Measurements from ENCODE around the gene OR10C1. TPM values are rescaled to one million over a fixed set of nuclear protein-coding genes. Genes with fewer than 3 reads are reported as not detected.

OR10C1 gene
- total RNA-seq, 1 experiment from 2014 or later, result not detected

- no peaks in the 10 kb centered on the region for H3K4me1 ChIP-seq
- intact Hi-C loops (cut with micrococcal nuclease; ENCODE audit: unreplicated experiment), result no loop called here
- no TSS peak for BruUV-seq (replicated peaks)
- no peak for TF ChIP-seq CTCF (IDR thresholded peaks at IDR 0.05; ENCODE audit: insufficient read depth in 1 of 2, low read depth in 1 of 2, low read length in 1 of 2, severe bottlenecking in 1 of 2, unreplicated experiment in 1 of 2)
- Mint-ChIP-seq H3K4me3 (ENCODE audit: unreplicated experiment) (no peak overlapping the region), H3K4me1 (ENCODE audit: low read depth, unreplicated experiment) (no peaks in the 10 kb centered on the region), H3K27ac (ENCODE audit: unreplicated experiment) (no peak overlapping the region), H3K9me3 (ENCODE audit: unreplicated experiment) (no peaks in the 10 kb centered on the region), H3K36me3 (ENCODE audit: insufficient read depth, unreplicated experiment) (no peaks in the 10 kb centered on the region), H3K27me3 (ENCODE audit: insufficient read depth, unreplicated experiment) (peaks cover 16% of the 10 kb centered on the region)
- no peaks in the 10 kb centered on the region for H3K36me3 ChIP-seq (ENCODE audit: control insufficient read depth, insufficient read depth, low read length)
- CTCF ChIA-PET, result no interaction called here
- H3K27me3 ChIP-seq (replicated peaks; ENCODE audit: control insufficient read depth, insufficient read depth, low read length), result no peaks in the 10 kb centered on the region
- DNase-seq, result no peak
- POLR2A ChIA-PET, result no interaction called here
- no peak overlapping the region for H3K4me3 ChIP-seq (ENCODE audit: low read depth, low read length)
- H3K9me3 ChIP-seq, result no peaks in the 10 kb centered on the region
Observed at GRCh38 chr6:29403801-29404200, 35.3 kb upstream of the OR10C1 start.

GRCh38 chr6:29414588-29414987 is 24.5 kb upstream of the OR10C1 start, which contains the start of gene OR12D1:
Gene OR12D1 (plus strand): TSS chr6:29414928.
- no TSS peak for BruUV-seq (replicated peaks)
- no peaks in the 10 kb centered on the region for H3K4me1 ChIP-seq

GRCh38 chr6:29419516-29419915 is 19.6 kb upstream of the OR10C1 start:
- TF ChIP-seq CTCF (IDR thresholded peaks at IDR 0.05; ENCODE audit: insufficient read depth in 1 of 2, low read depth in 1 of 2, low read length in 1 of 2, severe bottlenecking in 1 of 2, unreplicated experiment in 1 of 2), result no peak
- no peaks in the 10 kb centered on the region for H3K27me3 ChIP-seq (replicated peaks; ENCODE audit: control insufficient read depth, insufficient read depth, low read length)
- Mint-ChIP-seq H3K4me3 (ENCODE audit: unreplicated experiment) (no peak overlapping the region), H3K27me3 (ENCODE audit: insufficient read depth, unreplicated experiment) (peaks cover 15% of the 10 kb centered on the region), H3K9me3 (ENCODE audit: unreplicated experiment) (no peaks in the 10 kb centered on the region), H3K4me1 (ENCODE audit: low read depth, unreplicated experiment) (no peaks in the 10 kb centered on the region), H3K27ac (ENCODE audit: unreplicated experiment) (no peak overlapping the region), H3K36me3 (ENCODE audit: insufficient read depth, unreplicated experiment) (no peaks in the 10 kb centered on the region)
- CTCF ChIA-PET, result no interaction called here
- no peak for DNase-seq
- H3K36me3 ChIP-seq (ENCODE audit: control insufficient read depth, insufficient read depth, low read length), result no peaks in the 10 kb centered on the region
- POLR2A ChIA-PET, result no interaction called here
- no peaks in the 10 kb centered on the region for H3K4me1 ChIP-seq
- intact Hi-C loops (cut with micrococcal nuclease; ENCODE audit: unreplicated experiment), result no loop called here
- no TSS peak for BruUV-seq (replicated peaks)
- H3K4me3 ChIP-seq (ENCODE audit: low read depth, low read length), result no peak overlapping the region
- H3K9me3 ChIP-seq, result no peaks in the 10 kb centered on the region; the same call in 1 of the 2 replicates

More at GRCh38 chr6:29414588-29414987, 24.5 kb upstream of the OR10C1 start, which contains the start of gene OR12D1:
- Mint-ChIP-seq H3K4me1 (ENCODE audit: low read depth, unreplicated experiment) (no peaks in the 10 kb centered on the region), H3K4me3 (ENCODE audit: unreplicated experiment) (no peak within 1 kb of the TSS), H3K27ac (ENCODE audit: unreplicated experiment) (no peak within 1 kb of the TSS), H3K36me3 (ENCODE audit: insufficient read depth, unreplicated experiment) (no peaks in the 10 kb centered on the region), H3K27me3 (ENCODE audit: insufficient read depth, unreplicated experiment) (peaks cover 11% of the 10 kb centered on the region), H3K9me3 (ENCODE audit: unreplicated experiment) (peaks cover 16% of the 10 kb centered on the region)
- Histone ChIP-seq H3K36me3 (ENCODE audit: control insufficient read depth, insufficient read depth, low read length) (no peaks in the 10 kb centered on the region), H3K4me3 (ENCODE audit: low read depth, low read length) (no peak within 1 kb of the TSS), H3K27me3 (replicated peaks; ENCODE audit: control insufficient read depth, insufficient read depth, low read length) (no peaks in the 10 kb centered on the region), H3K9me3 (no peaks in the 10 kb centered on the region)
- CTCF ChIA-PET, result no interaction called here
- intact Hi-C loops (cut with micrococcal nuclease; ENCODE audit: unreplicated experiment), result loop anchor here (2.0 kb wide), 1 partner anchor 174 kb away; no protein-coding TSS in a partner anchor
- POLR2A ChIA-PET, result no interaction called here
- TF ChIP-seq CTCF (IDR thresholded peaks at IDR 0.05; ENCODE audit: insufficient read depth in 1 of 2, low read depth in 1 of 2, low read length in 1 of 2, severe bottlenecking in 1 of 2, unreplicated experiment in 1 of 2), result peak in 1 of 2 experiments; percentile 37
- peak in 1 of 2 experiments; percentile 4 for DNase-seq
